Karpas-422 (cell line): ENCODE data around the gene PHF19. TPM values are rescaled to one million over a fixed set of nuclear protein-coding genes. Genes with fewer than 3 reads are reported as not detected.

ENCODE experiments used
- DNase-seq: peaks from one replicate; pipeline ENCODE4 v3.0.0-alpha.2; 2015
- H2AFZ ChIP-seq: fragments of 200-600 bp; sonication (generic); 2 replicates; pipeline ENCODE4 v1.6.1; 2014; ENCODE audit warnings: antibody characterized with exemption, low read length, mixed read lengths
- H3K27ac ChIP-seq: fragments of 200-600 bp; sonication (generic); 2 replicates; pipeline ENCODE4 v1.5.1; 2014; ENCODE audit warnings: mild to moderate bottlenecking, low read length, moderate library complexity
- H3K27me3 ChIP-seq: fragments of 200-600 bp; sonication (generic); 2 replicates; pipeline ENCODE4 v1.6.1; 2014; ENCODE audit warnings: low read length, mixed read lengths
- H3K36me3 ChIP-seq: fragments of 200-600 bp; sonication (generic); 2 replicates; pipeline ENCODE4 v1.6.1; 2014; ENCODE audit warnings: low read length, mixed read lengths; ENCODE audit not compliant: insufficient read depth
- H3K4me1 ChIP-seq: fragments of 200-600 bp; sonication (generic); 2 replicates; pipeline ENCODE4 v1.6.1; 2014; ENCODE audit warnings: mild to moderate bottlenecking, low read length, mixed read lengths
- H3K4me2 ChIP-seq: fragments of 200-600 bp; sonication (generic); 2 replicates; pipeline ENCODE4 v1.6.1; 2014; ENCODE audit warnings: low read length, low read depth, mild to moderate bottlenecking; ENCODE audit not compliant: poor library complexity, severe bottlenecking
- H3K4me3 ChIP-seq: fragments of 200-600 bp; sonication (generic); 2 replicates; pipeline ENCODE4 v1.5.1; 2014; ENCODE audit warnings: mild to moderate bottlenecking, antibody characterized with exemption, low read length, mixed read lengths
- H3K79me2 ChIP-seq: fragments of 200-600 bp; sonication (generic); 2 replicates; pipeline ENCODE4 v1.6.1; 2014; ENCODE audit warnings: mild to moderate bottlenecking, low read length, mixed read lengths
- H3K9ac ChIP-seq: fragments of 200-600 bp; sonication (generic); 2 replicates; pipeline ENCODE4 v1.6.0; 2014; ENCODE audit warnings: low read length
- H3K9me2 ChIP-seq: fragments of 200-600 bp; sonication (generic), shearing (Covaris generic); replicated peaks from 2 replicates; pipeline ENCODE4 v1.6.0; 2014; ENCODE audit warnings: mild to moderate bottlenecking, low read length, moderate library complexity; ENCODE audit not compliant: insufficient read depth
- H3K9me3 ChIP-seq: fragments of 300-700, 200-600 bp; sonication (generic); 2 replicates; pipeline ENCODE4 v1.6.1; 2014; ENCODE audit warnings: low read length, mixed read lengths
- H4K20me1 ChIP-seq: fragments of 200-600 bp; sonication (generic); 2 replicates; pipeline ENCODE4 v1.6.1; 2014; ENCODE audit warnings: mild to moderate bottlenecking, antibody characterized with exemption, low read length, low read depth; ENCODE audit not compliant: insufficient read depth
- total RNA-seq: library from RNA; depleted of rRNA; stranded (reverse); fragments of >200 nt; shearing (Covaris generic); gene quantifications from 2 replicates; pipeline ENCODE4 v1.2.3, GENCODE V29; 2014; ENCODE audit warnings: low replicate concordance; rRNA removed

Gene PHF19
- total RNA-seq, 1 experiment from 2014 or later, result 34.8 TPM

DNA sequence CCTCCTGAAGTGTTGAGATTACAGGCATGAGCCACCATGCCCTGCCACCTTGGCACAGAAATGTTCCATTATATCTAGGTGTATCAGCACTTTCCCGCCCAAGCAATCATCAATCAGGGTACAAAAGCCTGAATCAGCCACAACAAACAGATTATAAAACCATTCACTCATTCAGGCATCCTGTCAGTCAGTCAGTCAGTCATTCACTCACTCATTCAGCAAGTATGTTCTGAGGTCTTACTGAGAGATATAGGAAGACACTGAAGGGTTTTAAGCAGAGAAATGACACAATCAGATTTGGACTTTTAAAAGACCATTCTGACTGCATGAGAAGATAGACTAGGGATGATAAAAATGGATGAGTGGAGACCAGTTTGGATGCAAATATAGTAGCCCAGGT is 47.3 kb downstream of the PHF19 start:
- Histone ChIP-seq H3K4me3 (no peak overlapping the region), H3K9me2 (no peaks in the 10 kb centered on the region), H3K4me2 (no peak overlapping the region), H3K9ac (no peak overlapping the region), H3K79me2 (peaks cover 22% of the 10 kb centered on the region), H3K36me3 (peaks cover 70% of the 10 kb centered on the region), H3K4me1 (no peaks in the 10 kb centered on the region), H4K20me1 (no peaks in the 10 kb centered on the region), H3K27me3 (no peaks in the 10 kb centered on the region), H3K9me3 (no peaks in the 10 kb centered on the region), H3K27ac (no peak overlapping the region), H2AFZ (no peak overlapping the region)
- DNase-seq, result no peak

- Histone ChIP-seq H3K36me3 (peaks cover 60% of the 10 kb centered on the region), H3K9me2 (no peaks in the 10 kb centered on the region), H3K27me3 (no peaks in the 10 kb centered on the region), H3K9ac (no peak overlapping the region), H2AFZ (no peak overlapping the region), H4K20me1 (no peaks in the 10 kb centered on the region), H3K79me2 (no peaks in the 10 kb centered on the region), H3K4me2 (no peak overlapping the region), H3K9me3 (no peaks in the 10 kb centered on the region), H3K4me1 (no peaks in the 10 kb centered on the region), H3K4me3 (no peak overlapping the region), H3K27ac (no peak overlapping the region)
- DNase-seq, result no peak
Measured at GRCh38 chr9:120820095-120820494, 56.9 kb downstream of the PHF19 start.

DNA sequence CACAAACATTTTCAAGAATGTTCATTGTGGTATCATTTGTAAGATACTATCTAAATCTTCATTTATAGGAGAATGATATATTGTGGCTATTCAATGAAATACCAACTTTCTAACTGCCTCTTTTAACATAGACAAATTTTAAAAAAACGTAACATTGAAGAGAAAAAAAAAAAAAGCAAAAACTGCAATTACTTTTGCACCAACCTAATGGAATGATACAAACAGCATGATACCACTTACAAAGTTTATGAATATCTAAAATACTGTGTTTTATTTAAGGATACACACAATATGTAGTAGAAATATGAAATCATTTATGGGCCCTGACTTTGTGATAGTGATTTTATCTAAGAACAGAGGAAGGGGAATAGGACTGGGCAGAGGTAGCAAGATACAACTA is 58.4 kb downstream of the PHF19 start:
- Histone ChIP-seq H3K4me1 (no peaks in the 10 kb centered on the region), H3K27ac (no peak overlapping the region), H3K4me2 (no peak overlapping the region), H4K20me1 (no peaks in the 10 kb centered on the region), H3K79me2 (no peaks in the 10 kb centered on the region), H3K9me2 (no peaks in the 10 kb centered on the region), H3K9ac (no peak overlapping the region), H3K9me3 (no peaks in the 10 kb centered on the region), H3K27me3 (no peaks in the 10 kb centered on the region), H2AFZ (no peak overlapping the region), H3K36me3 (peaks cover 49% of the 10 kb centered on the region), H3K4me3 (no peak overlapping the region)
- DNase-seq, result no peak

- no peaks in the 10 kb centered on the region for H3K9me3 ChIP-seq
- H3K4me3 ChIP-seq, result no peak overlapping the region
- H2AFZ ChIP-seq, result no peak overlapping the region
- no peak overlapping the region for H3K4me2 ChIP-seq
- no peak overlapping the region for H3K9ac ChIP-seq
- H3K27me3 ChIP-seq, result no peaks in the 10 kb centered on the region
- DNase-seq, result no peak
- H3K36me3 ChIP-seq, result peaks cover 28% of the 10 kb centered on the region
- H4K20me1 ChIP-seq, result no peaks in the 10 kb centered on the region
- no peak overlapping the region for H3K27ac ChIP-seq
- H3K4me1 ChIP-seq, result no peaks in the 10 kb centered on the region
- H3K9me2 ChIP-seq, result no peaks in the 10 kb centered on the region
- no peaks in the 10 kb centered on the region for H3K79me2 ChIP-seq
Measured at GRCh38 chr9:120815075-120815474, 61.9 kb downstream of the PHF19 start.

DNA sequence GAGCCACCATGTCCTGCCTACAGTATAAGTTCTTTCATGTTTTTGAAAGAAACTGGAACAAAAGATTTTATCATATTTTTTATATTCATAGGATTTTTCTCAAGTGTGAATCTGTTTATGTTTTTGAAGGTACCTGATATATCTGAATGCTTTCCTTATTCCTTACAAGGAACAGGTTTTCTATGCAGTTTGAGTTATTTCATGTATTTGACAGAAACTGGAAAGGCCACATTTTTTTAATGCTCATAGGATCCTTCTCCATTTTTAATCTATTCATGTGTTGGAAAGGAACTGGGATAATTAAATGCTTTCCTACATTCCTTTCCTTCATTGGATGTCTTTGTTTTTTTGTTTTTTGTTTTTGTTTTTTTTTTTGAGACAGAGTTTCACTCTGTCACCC is 68.1 kb downstream of the PHF19 start:
- Histone ChIP-seq H3K4me1 (no peaks in the 10 kb centered on the region), H3K4me3 (no peak overlapping the region), H3K9me3 (peaks cover 24% of the 10 kb centered on the region), H3K27ac (no peak overlapping the region), H3K4me2 (no peak overlapping the region), H2AFZ (no peak overlapping the region), H3K79me2 (no peaks in the 10 kb centered on the region), H3K27me3 (no peaks in the 10 kb centered on the region), H3K36me3 (no peaks in the 10 kb centered on the region), H3K9me2 (no peaks in the 10 kb centered on the region), H3K9ac (no peak overlapping the region), H4K20me1 (no peaks in the 10 kb centered on the region)
- no peak for DNase-seq

DNA sequence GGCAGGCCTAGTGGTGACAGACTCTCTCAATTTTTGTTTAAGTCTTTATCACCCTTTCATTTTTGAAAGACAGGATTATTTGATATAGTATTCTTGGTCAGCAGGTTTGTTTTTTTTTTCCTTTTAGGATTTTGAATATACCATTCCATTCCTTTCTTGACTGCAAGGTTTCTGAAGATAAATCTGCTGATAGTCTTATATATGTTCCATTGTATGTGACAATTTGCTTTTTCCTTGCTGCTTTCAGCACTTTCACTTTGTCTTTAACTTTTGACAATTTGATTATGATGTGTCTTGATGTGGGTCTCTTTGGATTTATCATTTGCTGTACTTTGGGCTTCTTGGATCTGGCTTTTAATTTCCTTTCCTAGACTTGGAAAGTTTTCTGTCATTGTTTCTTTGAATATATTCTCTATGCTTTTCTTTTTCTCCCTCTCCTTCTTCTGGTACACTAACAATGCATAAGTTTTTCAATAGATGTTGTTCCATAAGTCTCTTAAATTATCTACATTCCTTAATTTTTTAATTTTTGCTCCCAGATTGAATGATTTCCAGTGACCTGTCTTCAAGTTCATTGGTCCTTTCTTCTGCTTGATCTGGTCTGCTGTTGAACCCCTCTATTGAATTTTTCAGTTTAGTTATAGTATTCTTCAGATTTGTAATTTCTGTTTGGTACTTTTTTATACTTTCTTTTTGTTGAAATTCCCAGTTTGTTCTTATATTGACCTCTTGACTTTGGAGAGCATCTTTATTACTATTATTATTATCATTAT is 69.2 kb downstream of the PHF19 start:
- H3K36me3 ChIP-seq, result no peaks in the 10 kb centered on the region

More for the DNA sequence above, 69.2 kb downstream of the PHF19 start:
- H3K27me3 ChIP-seq, result no peaks in the 10 kb centered on the region
- H4K20me1 ChIP-seq, result no peaks in the 10 kb centered on the region
- no peak overlapping the region for H3K27ac ChIP-seq
- no peaks in the 10 kb centered on the region for H3K79me2 ChIP-seq
- no peaks in the 10 kb centered on the region for H3K9me2 ChIP-seq
- peaks cover 27% of the 10 kb centered on the region for H3K9me3 ChIP-seq
- H3K4me3 ChIP-seq, result no peak overlapping the region
- DNase-seq, result no peak
- no peaks in the 10 kb centered on the region for H3K4me1 ChIP-seq
- no peak overlapping the region for H3K9ac ChIP-seq
- no peak overlapping the region for H2AFZ ChIP-seq
- no peak overlapping the region for H3K4me2 ChIP-seq

Other genes starting within 250 kb of the PHF19 start
- gene MEGF9, start 162.7 kb downstream of the PHF19 start, total RNA-seq, result 55.4 and 86.6 TPM in 2 replicates
- 40.8 and 42.0 TPM in 2 replicates for gene FBXW2, start 83.8 kb downstream of the PHF19 start, total RNA-seq
- 14.4 and 26.1 TPM in 2 replicates for gene PSMD5, start 34.3 kb downstream of the PHF19 start, total RNA-seq
- 18.8 and 23.8 TPM in 2 replicates for gene TRAF1, start 49.6 kb upstream of the PHF19 start, total RNA-seq
- gene C5, start 173.1 kb upstream of the PHF19 start, total RNA-seq, result 6.2 and 10.2 TPM in 2 replicates
- 81.7 and 94.6 TPM in 2 replicates for gene CNTRL, start 197.8 kb upstream of the PHF19 start, total RNA-seq